ENCODE measurements around the gene NFYA.

Gene NFYA

GRCh38 chr6:41072836-41073202 is at the start of gene NFYA:
Gene NFYA, plus strand, starts transcription at chr6:41072974. Its CDS starts 6,116 bp downstream, at chr6:41079090.
- DNase-seq (ENCODE audit: low read depth): no peak

- no peak for DNase-seq (ENCODE audit: low read depth)
Observed at GRCh38 chr6:41023114-41023513, 49.7 kb upstream of the NFYA start.

- DNase-seq (ENCODE audit: low read depth): no peak
Observed at GRCh38 chr6:41025966-41026530, 46.7 kb upstream of the NFYA start.

GRCh38 chr6:41027241-41027640 is 45.5 kb upstream of the NFYA start:
- DNase-seq (ENCODE audit: low read depth): no peak

- DNase-seq (ENCODE audit: low read depth): peak; percentile 52
Observed at GRCh38 chr6:41027799-41028560, 44.8 kb upstream of the NFYA start.

GRCh38 chr6:41028561-41029412 is 44.0 kb upstream of the NFYA start:
- no peak for DNase-seq (ENCODE audit: low read depth)

GRCh38 chr6:41032830-41033229 is 39.9 kb upstream of the NFYA start:
- DNase-seq (ENCODE audit: low read depth): no peak

GRCh38 chr6:41033776-41034175 is 39.0 kb upstream of the NFYA start:
- no peak for DNase-seq (ENCODE audit: low read depth)

- no peak for DNase-seq (ENCODE audit: low read depth)
Observed at GRCh38 chr6:41036186-41036585, 36.6 kb upstream of the NFYA start.

- DNase-seq (ENCODE audit: low read depth): no peak
Observed at GRCh38 chr6:41036601-41037000, 36.2 kb upstream of the NFYA start.

GRCh38 chr6:41037107-41037900 is 35.5 kb upstream of the NFYA start:
- no peak for DNase-seq (ENCODE audit: low read depth)

GRCh38 chr6:41038205-41038604 is 34.6 kb upstream of the NFYA start:
- DNase-seq (ENCODE audit: low read depth): no peak

GRCh38 chr6:41039060-41039998 is 33.4 kb upstream of the NFYA start, which contains the start of gene UNC5CL:
Gene UNC5CL, minus strand, starts transcription at chr6:41039221. Its CDS starts 4,147 bp downstream, at chr6:41035074.
- peak; percentile 33 for DNase-seq (ENCODE audit: low read depth)

GRCh38 chr6:41040101-41040939 is 32.5 kb upstream of the NFYA start:
- DNase-seq (ENCODE audit: low read depth): peak; percentile 18

GRCh38 chr6:41040940-41041536 is 31.7 kb upstream of the NFYA start:
- no peak for DNase-seq (ENCODE audit: low read depth)

- DNase-seq (ENCODE audit: low read depth): no peak
Observed at GRCh38 chr6:41042226-41043055, 30.3 kb upstream of the NFYA start, which contains the start of gene TSPO2. Gene TSPO2, plus strand, starts transcription at chr6:41042467. Its CDS starts 519 bp downstream, at chr6:41042986.

GRCh38 chr6:41043151-41043550 is 29.6 kb upstream of the NFYA start:
- DNase-seq (ENCODE audit: low read depth): no peak

- DNase-seq (ENCODE audit: low read depth): no peak
Observed at GRCh38 chr6:41045664-41046063, 27.1 kb upstream of the NFYA start.

Measured in iris pigment epithelial cell (primary cell).